Astrocyte (in vitro differentiated cells and primary cell): ENCODE results near the gene RFX8. TPM values are rescaled to one million over a fixed set of nuclear protein-coding genes. Genes with fewer than 3 reads are reported as not detected.

ENCODE experiments used
- DNase-seq: peaks from one replicate; pipeline ENCODE4 v3.0.0-alpha.2; 2010; ENCODE audit warnings: low read depth
- FAIRE-seq: peaks from 2 replicates; lab custom pipeline; 2011; peaks lifted over from hg19 to GRCh38; lab: Jason Lieb, UNC
- H2AFZ ChIP-seq: 2 replicates; pipeline ENCODE4 v1.6.0; 2012; ENCODE audit warnings: low read depth, low read length, inconsistent platforms
- H3K27ac ChIP-seq: 2 replicates; pipeline ENCODE4 v1.5.1; 2011; ENCODE audit warnings: low read depth, low read length, inconsistent platforms
- H3K27me3 ChIP-seq: 2 replicates; pipeline ENCODE4 v1.6.0; 2011; ENCODE audit warnings: low read length, inconsistent platforms; ENCODE audit not compliant: insufficient read depth
- H3K36me3 ChIP-seq: 2 replicates; pipeline ENCODE4 v1.5.1; 2011; ENCODE audit warnings: low read length, inconsistent platforms; ENCODE audit not compliant: insufficient read depth
- H3K4me1 ChIP-seq: 2 replicates; pipeline ENCODE4 v1.5.1; 2011; ENCODE audit warnings: low read length, inconsistent platforms; ENCODE audit not compliant: insufficient read depth
- H3K4me2 ChIP-seq: 2 replicates; pipeline ENCODE4 v1.6.0; 2012; ENCODE audit warnings: low read length, inconsistent platforms
- H3K4me3 ChIP-seq: 2 replicates; pipeline ENCODE4 v1.5.1; 2011; ENCODE audit warnings: low read depth, mild to moderate bottlenecking, low read length, inconsistent platforms; ENCODE audit not compliant: insufficient read depth
- H3K79me2 ChIP-seq: 2 replicates; pipeline ENCODE4 v1.6.0; 2012; ENCODE audit warnings: mild to moderate bottlenecking, low read length, inconsistent platforms; ENCODE audit not compliant: insufficient read depth
- H3K9ac ChIP-seq: 2 replicates; pipeline ENCODE4 v1.6.0; 2012; ENCODE audit warnings: mild to moderate bottlenecking, low read length, inconsistent platforms
- H3K9me3 ChIP-seq: 2 replicates; pipeline ENCODE4 v1.5.1; 2012; ENCODE audit warnings: low read depth, mild to moderate bottlenecking, low read length, inconsistent platforms; ENCODE audit not compliant: insufficient read depth
- H4K20me1 ChIP-seq: 2 replicates; pipeline ENCODE4 v1.6.0; 2012; ENCODE audit warnings: low read length, inconsistent platforms; ENCODE audit not compliant: insufficient read depth
- H3K27ac Mint-ChIP-seq: one replicate; pipeline ENCODE4 v1.8.0; 2021; ENCODE audit warnings: mild to moderate bottlenecking, mixed read lengths; ENCODE audit not compliant: unreplicated experiment
- H3K27me3 Mint-ChIP-seq: one replicate; pipeline ENCODE4 v1.8.0; 2021; ENCODE audit warnings: low read depth, mixed read lengths; ENCODE audit not compliant: unreplicated experiment
- H3K36me3 Mint-ChIP-seq: one replicate; pipeline ENCODE4 v1.8.0; 2021; ENCODE audit warnings: low read depth, mixed read lengths; ENCODE audit not compliant: unreplicated experiment
- H3K4me1 Mint-ChIP-seq: one replicate; pipeline ENCODE4 v1.8.0; 2021; ENCODE audit warnings: low read depth, mixed read lengths; ENCODE audit not compliant: unreplicated experiment
- H3K4me3 Mint-ChIP-seq: one replicate; pipeline ENCODE4 v1.8.0; 2021; ENCODE audit warnings: mild to moderate bottlenecking, moderate library complexity, mixed read lengths; ENCODE audit not compliant: unreplicated experiment
- H3K9me3 Mint-ChIP-seq: one replicate; pipeline ENCODE4 v1.8.0; 2021; ENCODE audit warnings: mild to moderate bottlenecking, mixed read lengths; ENCODE audit not compliant: unreplicated experiment
- CTCF ChIP-seq: IDR thresholded peaks from 2 replicates; pipeline ENCODE4 v1.5.1; 2011; ENCODE audit warnings: low read depth, mild to moderate bottlenecking, inconsistent platforms, low read length, moderate library complexity; ENCODE audit not compliant: insufficient read depth
- EZH2 ChIP-seq: IDR thresholded peaks from 2 replicates; pipeline ENCODE4 v1.6.1; 2012; ENCODE audit warnings: mild to moderate bottlenecking, low read length, inconsistent platforms; ENCODE audit not compliant: insufficient read depth
- total RNA-seq: library from RNA; stranded (reverse); gene quantifications from 2 replicates; pipeline ENCODE4 v1.2.1, GENCODE V29; 2021

The RFX8 gene
- total RNA-seq, 1 donor from 2014 or later, result not detected

GRCh38 chr2:101432411-101433181, 42.3 kb downstream of the RFX8 start:
- peak; percentile 59 for DNase-seq
- no peaks in the 10 kb centered on the region for H3K27me3 ChIP-seq
- H3K79me2 ChIP-seq, result no peaks in the 10 kb centered on the region
- peaks cover 30% of the 10 kb centered on the region for H3K4me1 ChIP-seq
- TF ChIP-seq EZH2, result no peak
- no peak for TF ChIP-seq CTCF
- no peak overlapping the region for H3K9ac ChIP-seq
- peak overlapping the region; percentile 36 for H2AFZ ChIP-seq
- H3K4me1 Mint-ChIP-seq, result peaks cover 3% of the 10 kb centered on the region
- peaks cover 22% of the 10 kb centered on the region for H3K27me3 Mint-ChIP-seq
- no peaks in the 10 kb centered on the region for H3K36me3 Mint-ChIP-seq
- peak overlapping the region; percentile 16 for H3K27ac ChIP-seq
- no peak overlapping the region for H3K27ac Mint-ChIP-seq
- no peak overlapping the region for H3K4me3 Mint-ChIP-seq
- no peak overlapping the region for H3K4me3 ChIP-seq
- FAIRE-seq, result no peak
- H4K20me1 ChIP-seq, result no peaks in the 10 kb centered on the region
- no peaks in the 10 kb centered on the region for H3K9me3 Mint-ChIP-seq
- H3K9me3 ChIP-seq, result no peaks in the 10 kb centered on the region
- no peaks in the 10 kb centered on the region for H3K36me3 ChIP-seq
- peak overlapping the region; percentile 19 for H3K4me2 ChIP-seq

DNA sequence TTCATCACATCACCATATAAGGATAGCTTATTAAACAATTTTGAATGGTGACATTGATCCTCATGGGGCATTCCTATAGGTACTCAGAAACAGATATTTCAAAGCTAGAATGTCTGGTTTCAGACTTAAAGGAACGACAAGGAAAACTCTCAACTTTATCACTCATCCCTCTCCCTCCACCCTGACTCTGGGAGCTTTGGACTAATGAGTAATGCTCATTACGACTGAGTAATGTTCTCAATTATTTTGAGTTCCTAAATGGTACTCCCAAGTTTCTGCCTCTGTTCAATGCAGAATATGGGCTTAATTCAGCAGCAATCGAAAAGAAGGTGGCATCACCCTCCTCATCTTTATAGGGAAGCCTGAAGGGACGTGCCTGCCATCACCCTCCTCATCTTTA, 43.4 kb downstream of the RFX8 start:
- Histone ChIP-seq H4K20me1 (no peaks in the 10 kb centered on the region), H2AFZ (no peak overlapping the region), H3K36me3 (no peaks in the 10 kb centered on the region), H3K4me1 (peaks cover 30% of the 10 kb centered on the region), H3K79me2 (no peaks in the 10 kb centered on the region), H3K27ac (no peak overlapping the region), H3K4me3 (no peak overlapping the region), H3K9me3 (no peaks in the 10 kb centered on the region), H3K4me2 (no peak overlapping the region), H3K27me3 (no peaks in the 10 kb centered on the region), H3K9ac (no peak overlapping the region)
- H3K27ac Mint-ChIP-seq, result no peak overlapping the region
- H3K4me3 Mint-ChIP-seq, result no peak overlapping the region
- peak; percentile 73 for FAIRE-seq
- H3K4me1 Mint-ChIP-seq, result peaks cover 3% of the 10 kb centered on the region
- no peaks in the 10 kb centered on the region for H3K36me3 Mint-ChIP-seq
- TF ChIP-seq CTCF (no peak), EZH2 (no peak)
- DNase-seq, result no peak
- H3K9me3 Mint-ChIP-seq, result peaks cover 3% of the 10 kb centered on the region
- peaks cover 25% of the 10 kb centered on the region for H3K27me3 Mint-ChIP-seq

DNA sequence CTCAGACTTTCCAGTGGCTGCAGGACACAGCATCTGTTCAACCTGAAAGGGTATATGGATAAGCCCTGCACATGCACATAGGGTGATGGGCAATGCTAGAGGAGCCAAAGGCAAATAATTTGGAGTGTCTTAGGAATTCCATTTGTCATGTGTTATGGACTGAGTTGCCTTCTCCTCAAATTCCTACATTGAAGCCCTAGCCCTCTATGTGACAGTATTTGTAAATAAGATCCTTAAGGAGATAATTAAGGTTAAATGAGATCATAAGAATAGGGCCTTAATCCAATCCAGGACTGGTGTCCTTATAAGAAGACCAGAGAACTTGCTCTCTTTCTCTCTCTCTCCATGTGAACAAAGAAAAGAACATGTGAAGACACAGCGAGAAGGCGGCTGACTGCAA, 44.8 kb downstream of the RFX8 start:
- H3K9ac ChIP-seq, result no peak overlapping the region

More for the DNA sequence above, 44.8 kb downstream of the RFX8 start:
- no peak overlapping the region for H3K4me2 ChIP-seq
- Mint-ChIP-seq H3K9me3 (peaks cover 3% of the 10 kb centered on the region), H3K4me3 (no peak overlapping the region), H3K27me3 (peaks cover 23% of the 10 kb centered on the region), H3K27ac (no peak overlapping the region), H3K36me3 (no peaks in the 10 kb centered on the region), H3K4me1 (peaks cover 2% of the 10 kb centered on the region)
- no peaks in the 10 kb centered on the region for H3K9me3 ChIP-seq
- no peak for FAIRE-seq
- H3K4me3 ChIP-seq, result no peak overlapping the region
- H3K36me3 ChIP-seq, result no peaks in the 10 kb centered on the region
- H3K27ac ChIP-seq, result no peak overlapping the region
- H3K27me3 ChIP-seq, result no peaks in the 10 kb centered on the region
- no peak for DNase-seq
- no peaks in the 10 kb centered on the region for H3K79me2 ChIP-seq
- H2AFZ ChIP-seq, result no peak overlapping the region
- TF ChIP-seq EZH2 (no peak), CTCF (no peak)
- no peaks in the 10 kb centered on the region for H4K20me1 ChIP-seq
- H3K4me1 ChIP-seq, result peaks cover 18% of the 10 kb centered on the region
